Left renal pelvis (tissue), 4 donors: Measurements from ENCODE around the gene GNAI3. TPM values are rescaled to one million over a fixed set of nuclear protein-coding genes. Genes with fewer than 3 reads are reported as not detected.

ENCODE experiments used
- DNase-seq, 4 donors: peaks; one replicate each; pipeline ENCODE4 v3.0.0-alpha.2; 2013; ENCODE audit warnings: low read depth in 4 of 4, low spot score in 3 of 4
- polyA plus RNA-seq, 4 donors: library from polyadenylated mRNA; unstranded; fragments of 120-200 nt; gene quantifications; one replicate each; pipeline ENCODE4 v1.2.1, GENCODE V29; 2013; ENCODE audit not compliant: insufficient read length in 4 of 4

Gene GNAI3
- polyA plus RNA-seq, 4 donors = 10.9 to 15.4 (median 12.7) TPM

DNA sequence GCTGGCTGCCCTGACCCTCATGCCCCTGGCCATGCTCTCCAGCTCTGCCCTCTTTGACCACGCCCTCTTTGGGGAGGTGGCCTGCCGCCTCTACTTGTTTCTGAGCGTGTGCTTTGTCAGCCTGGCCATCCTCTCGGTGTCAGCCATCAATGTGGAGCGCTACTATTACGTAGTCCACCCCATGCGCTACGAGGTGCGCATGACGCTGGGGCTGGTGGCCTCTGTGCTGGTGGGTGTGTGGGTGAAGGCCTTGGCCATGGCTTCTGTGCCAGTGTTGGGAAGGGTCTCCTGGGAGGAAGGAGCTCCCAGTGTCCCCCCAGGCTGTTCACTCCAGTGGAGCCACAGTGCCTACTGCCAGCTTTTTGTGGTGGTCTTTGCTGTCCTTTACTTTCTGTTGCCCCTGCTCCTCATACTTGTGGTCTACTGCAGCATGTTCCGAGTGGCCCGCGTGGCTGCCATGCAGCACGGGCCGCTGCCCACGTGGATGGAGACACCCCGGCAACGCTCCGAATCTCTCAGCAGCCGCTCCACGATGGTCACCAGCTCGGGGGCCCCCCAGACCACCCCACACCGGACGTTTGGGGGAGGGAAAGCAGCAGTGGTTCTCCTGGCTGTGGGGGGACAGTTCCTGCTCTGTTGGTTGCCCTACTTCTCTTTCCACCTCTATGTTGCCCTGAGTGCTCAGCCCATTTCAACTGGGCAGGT lies 5.0 kb upstream of the GNAI3 start:
- no peak for DNase-seq

GRCh38 chr1:109543988-109544735 lies 4.3 kb upstream of the GNAI3 start:
- no peak for DNase-seq

- peak; percentile 73 to 87 (median 84) for DNase-seq
Observed at GRCh38 chr1:109546311-109547109, 1.9 kb upstream of the GNAI3 start.

GRCh38 chr1:109547463-109548320 lies 723 bp upstream of the GNAI3 start:
- DNase-seq = no peak

GRCh38 chr1:109556563-109556962 lies 8.1 kb downstream of the GNAI3 start:
- DNase-seq = no peak

DNA sequence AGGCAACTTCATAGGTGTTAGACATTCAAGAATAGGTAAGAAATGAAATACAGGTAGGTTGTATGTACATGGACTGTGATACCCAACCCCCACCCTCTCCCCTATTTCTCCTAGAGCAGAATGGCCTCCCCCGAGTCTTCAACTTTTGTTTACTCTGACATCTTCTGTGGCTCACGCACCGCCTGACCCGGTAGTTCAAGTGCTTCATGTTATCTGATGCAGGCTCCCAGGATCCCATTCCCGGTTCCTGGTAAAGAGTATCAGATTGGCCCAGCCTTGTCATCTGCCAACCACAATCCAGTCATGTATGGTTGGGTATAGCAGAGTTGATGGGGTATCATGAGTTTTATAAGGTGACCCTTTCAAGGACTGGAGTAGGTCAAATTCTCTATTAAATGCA lies 9.1 kb downstream of the GNAI3 start:
- DNase-seq = no peak

- DNase-seq = no peak
Observed at GRCh38 chr1:109559995-109560394, 11.6 kb downstream of the GNAI3 start.

GRCh38 chr1:109564194-109564878 lies 15.9 kb downstream of the GNAI3 start:
- DNase-seq = no peak

GRCh38 chr1:109565241-109565640 lies 16.8 kb downstream of the GNAI3 start:
- no peak for DNase-seq

- DNase-seq = no peak
Observed at GRCh38 chr1:109566982-109567381, 18.6 kb downstream of the GNAI3 start.

DNA sequence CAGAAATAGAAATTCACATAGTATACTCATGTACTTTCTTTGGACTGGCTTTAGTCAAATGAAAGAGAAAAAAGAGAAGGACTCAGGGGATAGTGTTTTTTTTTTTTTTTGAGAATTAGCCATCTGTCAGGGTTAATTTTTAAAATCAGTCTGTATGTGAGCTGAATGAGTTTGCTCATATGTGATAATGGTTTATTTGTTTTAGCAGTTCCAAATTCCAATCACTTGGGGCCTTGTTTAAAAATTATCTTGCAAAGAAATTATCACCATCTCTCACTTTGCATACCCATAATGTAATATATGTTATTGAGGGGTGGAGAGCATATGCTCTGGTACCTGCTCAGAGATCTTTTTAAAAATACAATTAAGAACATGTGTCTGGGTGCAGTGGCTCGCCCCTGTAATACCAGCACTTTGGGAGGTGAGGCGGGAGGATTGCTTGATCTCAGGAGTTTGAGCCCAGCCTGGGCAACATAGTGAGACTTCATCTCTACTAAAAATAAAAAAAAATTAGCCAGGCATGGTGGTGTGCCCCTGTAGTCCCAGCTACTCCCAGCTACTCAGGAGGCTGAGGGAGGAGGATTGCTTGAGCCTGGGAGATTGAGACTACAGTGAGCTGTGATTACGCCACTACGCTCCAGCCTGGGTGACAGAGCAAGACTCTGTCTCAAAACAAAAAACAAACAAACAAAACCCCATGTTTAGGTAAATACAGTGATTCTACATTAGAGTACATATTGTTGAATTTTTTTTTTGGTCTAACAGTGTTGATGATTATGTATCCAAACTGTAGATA lies 19.7 kb downstream of the GNAI3 start:
- DNase-seq = no peak

DNA sequence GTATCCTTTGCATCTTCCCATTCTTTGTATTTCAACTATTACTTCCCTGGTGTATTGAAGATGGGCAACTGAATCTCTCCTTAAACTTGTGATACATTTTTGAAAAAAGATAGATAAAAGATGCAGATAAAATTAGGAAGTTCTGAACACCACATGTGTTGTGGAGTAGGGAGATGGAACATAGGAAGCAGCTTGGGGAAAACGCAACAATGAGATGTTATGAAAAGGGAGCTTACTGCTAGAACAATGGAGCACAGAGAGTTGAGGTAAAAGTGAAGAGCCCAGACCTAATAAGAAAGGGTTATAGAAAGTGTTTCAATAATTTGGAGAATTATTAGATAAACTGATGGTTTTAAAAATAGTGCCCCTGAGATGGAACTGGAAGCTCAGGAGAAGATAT lies 20.9 kb downstream of the GNAI3 start:
- DNase-seq = no peak

GRCh38 chr1:109570414-109570813 lies 22.0 kb downstream of the GNAI3 start:
- DNase-seq = no peak

DNA sequence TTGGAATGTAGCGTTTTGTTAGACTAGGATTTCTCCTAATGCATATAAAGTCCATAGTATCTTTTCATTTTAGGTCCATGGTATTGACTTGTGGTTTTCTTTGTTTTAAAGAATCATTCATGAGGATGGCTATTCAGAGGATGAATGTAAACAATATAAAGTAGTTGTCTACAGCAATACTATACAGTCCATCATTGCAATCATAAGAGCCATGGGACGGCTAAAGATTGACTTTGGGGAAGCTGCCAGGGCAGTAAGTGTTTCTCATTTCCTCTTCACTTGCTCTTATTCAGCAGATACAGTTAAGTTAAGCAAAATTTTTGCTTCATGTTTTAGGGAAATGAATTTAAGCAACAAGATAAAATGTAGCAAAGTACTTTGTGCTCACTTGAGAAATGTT lies 25.4 kb downstream of the GNAI3 start:
- no peak for DNase-seq

DNA sequence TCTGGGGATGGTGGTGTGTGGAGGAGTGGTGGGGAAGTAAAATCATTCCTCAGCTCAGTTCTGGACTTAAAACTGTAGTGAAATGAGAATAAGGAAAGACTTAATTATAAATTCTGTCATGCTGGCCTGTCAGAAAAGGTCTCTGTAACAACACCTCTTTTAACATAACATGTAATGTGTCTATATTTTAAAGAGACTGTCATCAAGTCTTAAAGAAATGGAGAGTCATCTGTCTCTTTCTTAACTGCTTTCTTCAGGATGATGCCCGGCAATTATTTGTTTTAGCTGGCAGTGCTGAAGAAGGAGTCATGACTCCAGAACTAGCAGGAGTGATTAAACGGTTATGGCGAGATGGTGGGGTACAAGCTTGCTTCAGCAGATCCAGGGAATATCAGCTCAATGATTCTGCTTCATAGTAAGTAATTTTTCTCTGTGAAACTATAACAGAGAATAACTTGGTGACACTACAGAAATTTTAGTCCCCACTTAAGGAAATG lies 30.6 kb downstream of the GNAI3 start:
- no peak for DNase-seq

DNA sequence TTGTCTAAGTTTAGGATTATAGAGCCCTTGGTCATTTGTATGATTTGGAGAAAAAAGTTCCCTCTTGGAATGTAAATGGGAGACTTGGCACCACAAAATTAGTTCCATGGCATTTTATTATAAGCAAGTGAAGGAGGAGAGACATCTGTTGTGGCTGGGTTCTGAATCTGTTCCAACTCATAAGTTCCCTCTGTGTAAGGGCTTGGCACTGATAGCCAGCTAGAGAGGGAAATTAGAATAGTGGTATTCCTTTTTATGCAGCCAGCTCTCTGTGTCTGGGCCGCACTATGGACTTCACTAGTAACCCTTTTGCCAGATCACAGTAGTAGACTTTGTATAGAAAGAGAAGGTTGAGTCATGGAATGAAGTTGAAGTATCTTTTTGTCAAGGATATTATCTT lies 31.1 kb downstream of the GNAI3 start:
- no peak for DNase-seq

DNA sequence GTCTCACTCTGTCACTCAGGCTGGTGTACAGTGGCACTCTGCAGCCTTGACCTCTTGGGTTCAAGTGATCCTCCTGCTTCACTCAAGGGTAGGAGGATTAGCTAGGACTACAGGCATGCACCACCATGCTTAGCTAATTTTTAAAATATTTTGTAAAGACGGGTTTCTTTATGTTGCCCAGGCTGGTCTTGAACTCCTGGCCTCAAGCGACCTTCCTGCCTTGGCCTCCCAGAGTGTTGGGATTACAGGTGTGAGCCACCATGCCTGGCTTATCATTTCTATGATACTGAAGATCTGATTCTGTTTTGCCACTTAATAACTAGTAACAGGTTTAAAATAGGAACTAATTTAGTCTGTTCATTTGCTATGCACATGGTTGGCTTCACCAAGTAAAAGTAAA lies 33.6 kb downstream of the GNAI3 start:
- DNase-seq = no peak

GRCh38 chr1:109584766-109585165 lies 36.4 kb downstream of the GNAI3 start:
- DNase-seq = no peak

GRCh38 chr1:109586055-109586454 lies 37.6 kb downstream of the GNAI3 start:
- no peak for DNase-seq
